ENCODE results near the gene ANKRD37. TPM values are rescaled to one million over a fixed set of nuclear protein-coding genes. Genes with fewer than 3 reads are reported as not detected.

Gene ANKRD37
- total and polyA plus RNA-seq, 4 donors: 1.2 to 7.9 (median 3.4) TPM

DNA sequence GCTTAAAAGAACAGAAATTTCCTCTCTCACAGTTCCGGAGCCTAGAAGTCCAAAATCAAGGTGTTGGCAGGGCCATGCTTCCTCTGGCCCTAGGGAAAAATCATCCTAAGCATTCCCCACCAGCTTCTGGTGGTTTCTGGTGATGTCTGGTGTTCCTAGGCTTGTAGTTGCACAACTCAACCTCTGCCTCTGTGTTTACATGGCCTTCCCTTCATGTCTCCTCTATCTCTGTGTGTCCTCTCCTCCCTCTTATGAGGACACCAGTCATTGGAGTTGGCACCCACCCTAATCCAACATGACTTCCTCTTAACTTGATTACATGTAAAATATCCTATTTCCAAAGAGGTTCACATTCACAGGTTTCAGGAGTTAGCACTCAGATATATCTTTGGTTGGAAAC lies 16.3 kb upstream of the ANKRD37 start:
- H3K4me1 ChIP-seq (ENCODE audit: control insufficient read depth in 4 of 4, insufficient read depth in 4 of 4, low read length in 3 of 4): peaks cover 0 to 5% (median 1%) of the 10 kb centered on the region in 4 donors
- H3K27ac ChIP-seq (ENCODE audit: low read depth in 1 of 2, low read length in 2 of 2): peak overlapping the region; percentile 52 to 71
- DNase-seq (ENCODE audit: low spot score): no peak
- peak overlapping the region in 1 of 2 donors; percentile 29 for H3K9ac ChIP-seq (ENCODE audit: low read depth in 1 of 2, low read length in 2 of 2)
- 90% methylated on average over 1 of the region's 1 CpG for WGBS
- no peaks in the 10 kb centered on the region for H3K36me3 ChIP-seq (ENCODE audit: control insufficient read depth in 4 of 4, insufficient read depth in 3 of 4, low read depth in 1 of 4, low read length in 3 of 4)
- no peaks in the 10 kb centered on the region for H3K27me3 ChIP-seq (ENCODE audit: control insufficient read depth in 4 of 4, insufficient read depth in 4 of 4, low read length in 3 of 4)
- H3K9me3 ChIP-seq (ENCODE audit: control insufficient read depth in 4 of 4, low read length in 3 of 4): peaks cover 0 to 4% (median 0%) of the 10 kb centered on the region in 4 donors
- H3K4me3 ChIP-seq (ENCODE audit: low read depth in 1 of 3, low read length in 3 of 3): no peak overlapping the region
- TF ChIP-seq ZBTB33 (IDR thresholded peaks at IDR 0.05) (peak; percentile 72), FOXA2 (IDR thresholded peaks at IDR 0.05) (peak; percentile 98), SP1 (IDR thresholded peaks at IDR 0.05) (peak; percentile 81), TAF1 (conservative IDR thresholded peaks at IDR 0.05) (no peak), REST (IDR thresholded peaks at IDR 0.05) (peak; percentile 53), HNF4G (IDR thresholded peaks at IDR 0.05) (no peak), EGR1 (IDR thresholded peaks at IDR 0.05; ENCODE audit: low read depth in 2 of 2) (peak in 1 of 2 donors; percentile 56), GABPA (IDR thresholded peaks at IDR 0.05 in 1 of 2, conservative IDR thresholded peaks at IDR 0.05 in 1 of 2) (peak in 1 of 2 donors; percentile 65), JUND (IDR thresholded peaks at IDR 0.05) (peak; percentile 54 to 58), HNF4A (conservative IDR thresholded peaks at IDR 0.05) (peak; percentile 70 to 78), YY1 (IDR thresholded peaks at IDR 0.05) (peak; percentile 94), RXRA (IDR thresholded peaks at IDR 0.05) (peak; percentile 72 to 79), CTCF (IDR thresholded peaks at IDR 0.05; ENCODE audit: low read depth, low read length, missing input control) (no peak), RAD21 (IDR thresholded peaks at IDR 0.05) (peak; percentile 33 to 50), MAX (IDR thresholded peaks at IDR 0.05) (peak; percentile 82), NR2F2 (IDR thresholded peaks at IDR 0.05) (no peak), FOXA1 (IDR thresholded peaks at IDR 0.05) (peak; percentile 95)
- TF ChIP-seq, protein P1, sequence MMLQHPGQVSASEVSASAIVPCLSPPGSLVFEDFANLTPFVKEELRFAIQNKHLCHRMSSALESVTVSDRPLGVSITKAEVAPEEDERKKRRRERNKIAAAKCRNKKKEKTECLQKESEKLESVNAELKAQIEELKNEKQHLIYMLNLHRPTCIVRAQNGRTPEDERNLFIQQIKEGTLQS (IDR thresholded peaks at IDR 0.05): no peak
